ENCODE measurements around the gene MRGPRX2.

MRGPRX2 gene
- total RNA-seq, result 0 to 1.3 (median 0) reads per million in 17 experiments

DNA sequence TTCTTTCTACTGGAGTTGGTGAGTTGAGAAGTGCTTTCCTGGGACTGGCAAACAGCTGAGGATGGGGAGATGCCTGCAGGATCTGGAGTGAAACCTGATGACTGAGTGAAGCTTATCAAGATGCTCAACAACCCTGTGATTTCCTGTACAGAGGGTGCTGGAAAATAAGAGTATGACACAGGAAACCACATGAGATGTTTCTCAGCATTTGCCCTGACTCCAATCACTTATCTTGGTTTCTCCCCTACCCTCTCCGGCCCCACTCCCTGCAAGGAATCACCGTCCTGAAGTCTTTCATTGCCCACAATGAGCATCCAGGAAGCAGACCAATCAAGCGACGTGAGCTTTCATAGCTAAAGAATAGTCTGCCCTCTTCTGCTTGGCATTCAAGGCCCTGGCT, at the start of gene MRGPRX2:
MRGPRX2 (minus strand) TSS at position 89 of the 400 bp plus-strand sequence. CDS start 4,315 bp downstream, outside the sequence.
- no peak for DNase-seq

DNA sequence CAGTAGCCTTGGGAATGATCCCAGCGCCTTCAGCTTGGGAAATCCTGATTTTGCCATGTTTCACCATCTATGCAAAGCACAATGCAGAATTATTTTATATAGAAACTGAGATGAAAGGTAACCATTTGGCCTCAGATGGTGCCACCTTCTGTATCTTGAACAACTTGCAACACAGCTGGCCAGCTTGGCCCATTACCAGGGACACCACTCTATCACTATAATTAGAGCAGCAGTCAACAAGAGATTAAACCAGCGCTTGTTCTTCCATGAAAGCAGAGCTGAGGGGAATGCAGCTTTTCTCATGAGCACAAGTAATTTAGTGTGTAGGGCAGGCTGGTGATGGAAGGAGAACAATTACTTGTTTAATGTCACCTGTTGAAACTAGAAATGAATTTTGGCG, 49.8 kb upstream of the MRGPRX2 start:
- no peak for DNase-seq

DNA sequence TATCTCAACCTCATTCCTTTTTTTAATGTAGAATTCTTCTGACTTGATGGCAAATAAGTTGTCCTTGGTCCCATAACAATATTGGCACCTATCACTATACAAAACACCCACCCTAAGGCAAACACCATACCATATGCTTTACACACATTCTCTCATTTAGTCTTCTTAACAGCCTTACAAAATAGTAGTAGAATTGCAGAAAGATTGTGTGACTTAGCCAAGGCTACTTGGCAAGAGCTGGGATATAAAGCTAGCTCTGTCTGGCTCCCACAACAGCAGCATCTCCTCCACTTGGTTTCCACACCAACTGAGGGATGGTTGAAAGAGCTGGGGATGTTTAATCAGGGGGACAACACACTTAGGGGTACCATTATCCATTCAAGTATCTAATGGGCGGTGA, 46.6 kb upstream of the MRGPRX2 start:
- DNase-seq, result no peak

DNA sequence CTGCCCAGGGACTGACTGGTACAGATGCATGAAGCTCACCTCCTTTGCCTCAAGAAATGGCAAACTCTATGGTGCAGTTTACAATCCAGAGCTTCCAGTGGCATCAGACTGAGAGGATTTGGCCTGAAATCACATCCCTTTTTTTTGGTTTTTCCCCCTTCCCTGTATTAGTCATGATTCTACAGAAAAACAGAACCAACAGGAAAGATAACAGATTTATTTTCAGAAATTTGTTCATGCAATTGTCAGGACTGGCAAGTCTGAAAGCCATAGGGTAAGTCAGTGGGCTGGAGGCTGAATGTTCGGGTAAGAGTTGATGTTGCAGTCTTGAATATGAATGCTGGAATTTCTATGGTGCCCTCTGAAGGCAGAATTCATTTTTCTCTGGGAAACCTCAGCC, 44.5 kb upstream of the MRGPRX2 start:
- peak in 3 of 4 experiments; percentile 6 to 42 (median 20) for DNase-seq

DNA sequence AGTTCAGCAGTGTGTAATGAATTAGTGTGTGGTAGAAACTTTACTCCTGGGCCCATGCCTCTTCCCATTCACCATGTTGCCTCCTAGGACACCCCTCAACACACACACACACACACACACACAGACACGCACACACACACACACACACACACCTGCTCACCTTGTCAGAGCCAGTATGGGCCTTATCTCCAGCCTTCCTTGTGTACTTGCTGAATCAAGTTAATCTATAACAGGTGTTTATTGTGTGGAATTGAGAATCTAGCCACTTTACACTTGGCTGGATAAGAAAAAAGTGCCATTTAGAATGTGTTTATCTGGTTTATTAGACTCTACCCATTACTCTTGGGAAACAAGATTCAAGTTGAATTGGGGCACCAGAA, 42.0 kb upstream of the MRGPRX2 start:
- DNase-seq, result no peak

DNA sequence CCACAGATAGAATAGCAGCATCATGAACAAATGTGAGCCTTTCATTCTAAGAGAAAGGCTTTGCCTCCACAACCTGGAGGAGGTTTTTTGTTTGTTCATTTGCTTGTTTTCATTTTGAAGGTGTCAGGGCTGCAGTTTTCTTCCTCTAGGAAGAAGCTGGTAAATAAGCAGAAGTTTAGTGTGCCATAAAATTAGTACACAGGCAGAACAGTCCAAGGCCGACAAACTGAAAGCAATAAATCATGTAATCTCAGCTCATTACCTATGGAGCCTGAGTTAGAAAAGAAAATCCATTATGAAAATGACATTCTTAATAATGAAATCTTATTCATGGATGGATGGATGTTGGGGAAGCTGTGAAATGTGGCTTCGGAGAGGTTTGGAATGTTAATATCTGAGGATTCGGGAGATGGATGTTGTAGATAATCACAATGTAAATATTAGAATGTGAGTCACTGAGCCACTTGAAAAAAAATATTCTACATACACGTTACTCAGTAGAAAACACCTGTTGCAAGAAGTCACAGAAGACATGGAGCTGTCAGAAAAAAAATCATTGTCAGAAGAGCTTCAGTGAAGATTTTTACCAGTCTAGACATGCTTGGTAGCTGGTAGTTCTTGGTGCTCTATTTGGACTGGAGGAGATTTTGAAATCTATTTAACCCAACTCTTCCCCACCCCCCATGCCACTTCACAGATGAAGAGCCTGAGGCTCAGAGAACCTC, 41.4 kb upstream of the MRGPRX2 start:
- no peak for DNase-seq

DNA sequence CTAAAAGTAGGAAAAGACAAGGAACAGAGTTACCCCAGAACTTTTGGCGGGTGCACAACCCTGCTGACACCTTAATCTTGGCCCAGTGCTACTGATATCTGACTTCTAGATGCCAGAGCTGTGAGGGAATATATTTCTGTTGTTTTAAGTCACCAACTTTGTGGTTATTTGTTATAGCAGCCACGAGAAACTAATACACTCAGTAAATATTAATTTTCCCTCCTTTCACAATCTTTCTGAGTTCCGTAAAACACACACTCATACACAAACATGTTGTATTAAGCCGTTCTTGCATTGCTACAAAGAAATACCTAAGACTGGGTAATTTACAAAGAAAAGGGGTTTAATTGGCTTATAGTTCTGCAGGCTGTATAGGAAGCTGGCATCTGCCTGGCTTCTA, 40.4 kb upstream of the MRGPRX2 start:
- DNase-seq, result no peak

DNA sequence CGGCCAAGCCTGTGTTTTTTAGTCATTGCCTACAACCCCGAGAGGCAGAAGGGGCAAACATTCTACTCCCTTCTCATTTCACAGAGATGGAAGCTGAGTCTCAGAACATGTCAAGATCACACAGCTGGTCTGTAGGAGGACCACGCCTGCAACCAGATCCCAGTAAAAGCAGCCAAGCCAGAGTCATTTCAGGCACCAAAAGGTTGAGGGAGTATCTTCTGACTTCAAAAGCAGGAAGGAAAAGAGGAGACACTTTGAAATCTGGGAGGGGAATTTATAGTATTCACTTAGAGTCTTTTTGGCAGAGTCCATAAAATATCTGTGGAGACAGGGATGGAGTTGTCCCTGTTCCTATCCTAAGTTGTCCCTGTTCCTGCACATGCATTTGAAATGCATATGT, 38.6 kb upstream of the MRGPRX2 start:
- no peak for DNase-seq

DNA sequence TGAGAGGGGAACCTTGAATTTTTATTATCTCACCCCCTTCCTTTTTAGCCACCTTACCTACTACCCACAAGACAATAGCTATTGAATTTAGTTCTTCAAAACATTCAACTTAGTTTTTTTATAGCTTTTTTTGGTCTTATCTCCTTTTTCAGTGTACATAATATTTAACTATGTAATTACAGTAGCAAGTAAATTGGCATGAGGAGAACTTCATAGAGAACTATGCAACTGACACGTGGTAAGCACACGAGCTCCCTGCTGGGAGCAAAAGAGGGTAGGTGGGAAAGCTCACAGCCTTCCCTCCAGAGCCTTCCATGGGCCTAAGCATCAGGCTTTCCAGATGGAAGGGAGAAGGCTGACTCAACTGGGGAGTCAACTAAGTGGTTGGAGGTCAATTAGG, 34.3 kb upstream of the MRGPRX2 start:
- DNase-seq, result no peak

DNA sequence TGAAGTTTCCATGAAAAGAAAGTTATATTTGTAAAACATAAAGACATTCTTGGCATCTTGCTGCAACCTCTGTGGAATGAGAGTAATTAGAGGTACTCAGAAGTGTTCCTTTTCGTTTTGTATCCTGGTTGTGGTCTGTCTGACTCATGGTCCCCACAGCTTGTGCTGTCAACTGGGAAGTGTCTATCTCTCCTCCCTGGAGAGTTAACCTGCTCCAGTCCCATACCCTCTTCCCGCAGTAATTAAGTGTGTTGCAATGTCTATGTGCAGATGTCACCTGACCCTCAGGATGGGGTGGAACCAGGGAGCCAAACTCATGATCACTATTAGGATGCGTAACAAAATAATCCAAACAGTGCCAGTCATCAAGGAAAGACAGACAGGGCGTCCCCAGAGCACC, 33.5 kb upstream of the MRGPRX2 start:
- no peak for DNase-seq

DNA sequence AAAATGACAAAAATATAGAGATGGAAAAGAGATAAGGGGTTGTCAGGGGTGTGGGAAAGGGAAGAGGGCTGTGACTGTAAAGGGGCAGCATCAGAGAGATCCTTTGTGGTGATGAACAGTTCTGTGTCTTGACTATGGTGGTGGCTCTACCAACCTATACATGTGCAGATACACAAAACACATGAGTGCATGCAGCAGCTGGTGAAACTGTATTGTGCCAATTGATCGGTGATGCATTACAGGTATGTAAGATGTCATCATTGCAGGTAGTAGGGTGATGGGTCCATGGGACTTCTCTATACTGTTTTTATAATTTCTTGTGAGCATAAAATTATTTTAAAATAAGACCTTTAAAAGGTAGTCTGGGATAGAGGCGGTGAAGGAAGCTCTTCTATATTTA, 32.3 kb upstream of the MRGPRX2 start:
- DNase-seq, result no peak

DNA sequence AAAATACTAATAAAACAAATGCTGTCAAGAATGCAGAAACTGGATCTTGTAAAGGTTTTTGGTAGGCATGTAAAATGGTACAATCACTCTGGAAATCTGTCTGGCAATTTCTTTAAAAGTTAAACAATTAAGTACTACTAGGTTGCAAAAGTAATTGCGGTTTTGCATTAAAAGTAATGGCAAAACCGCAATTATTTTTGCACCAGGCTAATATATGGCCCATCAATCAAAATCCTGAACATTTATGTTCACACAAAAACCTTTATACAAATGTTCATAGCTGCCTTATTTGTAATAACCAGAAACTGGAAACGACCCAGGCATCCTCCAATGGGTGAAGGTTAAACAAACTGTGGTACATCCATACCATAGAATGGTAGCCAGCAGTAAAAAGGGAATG, 31.8 kb upstream of the MRGPRX2 start:
- DNase-seq, result no peak

DNA sequence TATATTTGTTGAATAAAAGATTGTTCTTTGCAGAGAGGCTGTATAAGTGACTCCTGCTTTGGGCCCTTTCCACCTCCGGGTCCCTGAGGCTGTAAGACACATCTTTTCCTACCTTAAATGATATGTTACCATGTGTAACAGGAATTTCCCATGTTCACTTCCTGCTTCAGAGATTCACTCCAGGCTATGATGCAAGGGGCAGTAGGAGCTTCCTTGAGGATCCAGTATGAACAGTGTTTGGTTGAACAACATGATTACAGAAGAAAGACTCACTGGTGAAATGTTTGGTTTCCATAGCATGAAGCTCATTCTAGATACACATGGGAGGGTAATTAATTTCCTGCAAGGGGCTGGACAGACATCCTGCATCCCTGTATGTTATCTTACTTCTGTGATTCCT, 30.8 kb upstream of the MRGPRX2 start:
- DNase-seq, result no peak

DNA sequence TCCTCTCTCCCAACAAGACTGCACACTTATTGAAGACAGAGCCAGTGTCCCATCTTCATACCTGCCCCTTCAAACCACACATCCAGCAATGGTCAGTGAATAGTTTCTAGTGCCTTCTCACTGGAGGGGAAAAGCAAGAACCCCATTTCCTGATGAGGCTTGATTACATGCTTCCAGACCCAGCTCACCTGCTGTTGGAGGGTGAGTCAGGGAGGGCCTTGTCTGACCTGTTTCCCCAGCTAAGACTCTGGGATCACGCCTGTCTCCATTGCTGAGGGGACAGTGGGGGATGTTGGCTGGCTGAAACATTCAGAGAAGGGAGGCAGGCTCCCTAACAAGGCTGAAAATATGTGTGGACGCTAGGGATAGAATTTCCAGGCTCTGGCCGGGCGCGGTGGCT, 28.9 kb upstream of the MRGPRX2 start:
- no peak for DNase-seq

DNA sequence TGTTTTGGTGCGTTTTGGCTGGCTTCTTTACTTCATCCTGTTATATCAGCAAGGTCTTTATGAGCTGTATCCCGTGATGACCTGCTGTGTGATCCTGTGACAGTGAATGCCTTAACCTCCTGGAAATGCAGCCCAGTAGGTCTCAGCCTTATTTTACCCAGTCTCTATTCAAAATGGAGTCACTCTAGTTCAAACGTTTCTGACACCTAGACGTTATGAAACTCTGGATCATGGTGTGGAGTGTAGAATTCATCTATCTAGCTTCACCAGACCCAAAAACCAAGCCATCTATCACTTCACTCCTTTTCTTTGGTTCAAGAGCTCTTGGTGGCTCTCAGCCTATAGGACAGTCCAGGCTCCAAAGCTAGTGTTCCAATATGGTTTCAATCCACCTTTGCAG, 28.3 kb upstream of the MRGPRX2 start:
- DNase-seq, result no peak

DNA sequence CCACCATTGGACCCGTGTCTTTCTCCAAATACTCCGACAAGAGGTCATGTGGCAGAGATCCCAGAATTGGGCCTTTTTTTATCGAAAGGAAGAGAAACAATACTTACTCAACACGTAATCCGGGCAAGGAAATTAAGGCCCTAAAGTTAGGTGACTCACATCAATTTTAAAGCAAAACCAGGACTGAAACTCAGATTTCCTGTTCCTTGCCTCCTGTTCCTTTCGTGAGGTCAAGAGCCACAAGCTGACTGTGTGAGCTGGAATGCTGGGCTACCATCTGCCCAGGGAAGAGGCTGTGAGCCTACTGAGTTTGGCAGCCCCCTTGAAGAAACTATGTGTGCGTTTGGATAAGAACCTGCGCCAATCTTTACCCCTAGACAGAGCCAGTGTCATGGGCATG, 27.1 kb upstream of the MRGPRX2 start:
- DNase-seq, result no peak

DNA sequence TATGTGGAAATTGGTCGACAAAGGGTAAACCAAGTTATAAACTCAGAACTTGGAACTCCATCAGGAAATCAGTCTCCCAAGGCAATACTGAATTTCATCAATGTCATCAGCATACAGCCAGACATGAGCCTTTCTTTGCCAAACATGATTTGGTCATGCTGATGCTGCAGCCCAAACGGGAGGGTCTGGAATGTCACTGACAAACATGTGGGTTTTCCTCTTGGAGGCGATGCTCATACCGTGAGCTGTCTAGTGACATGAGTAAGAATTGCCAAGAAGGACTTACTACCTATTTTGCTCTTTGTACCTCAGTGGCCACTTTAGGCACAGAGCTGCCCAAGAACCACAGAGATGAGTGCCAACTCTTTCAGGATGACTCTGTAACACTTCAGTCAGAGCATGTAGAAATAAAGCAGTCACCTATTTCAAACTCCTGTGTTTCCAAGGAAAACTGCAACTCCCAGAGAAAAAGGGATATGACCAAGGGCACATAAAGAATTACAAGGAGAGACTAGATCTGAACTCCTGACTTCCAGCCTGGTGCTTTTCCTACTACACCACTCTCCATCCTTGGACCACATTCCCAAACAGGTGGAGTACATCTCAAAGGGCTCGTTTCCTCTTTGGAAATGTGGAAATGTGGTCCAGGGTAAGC, 24.3 kb upstream of the MRGPRX2 start:
- DNase-seq, result no peak

DNA sequence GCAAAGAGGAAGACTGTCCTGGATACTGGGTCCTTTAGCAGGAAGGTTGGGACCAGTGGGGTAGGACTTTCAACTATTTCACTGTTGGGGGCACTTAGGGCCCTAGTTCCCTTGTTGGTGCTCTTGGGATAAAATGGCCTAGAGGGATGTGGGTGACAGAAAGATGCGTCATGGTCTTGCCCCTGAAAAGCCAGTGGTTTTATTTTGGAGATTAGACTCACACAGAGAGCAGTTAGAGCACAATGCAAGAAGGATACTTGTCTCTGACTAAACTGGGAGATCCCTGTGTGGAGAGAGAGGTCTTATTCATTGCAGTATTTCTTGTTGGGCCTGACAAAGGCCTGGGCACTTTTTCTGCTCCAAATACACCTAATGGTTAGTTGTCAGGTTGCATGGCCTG, 22.6 kb upstream of the MRGPRX2 start:
- no peak for DNase-seq

DNA sequence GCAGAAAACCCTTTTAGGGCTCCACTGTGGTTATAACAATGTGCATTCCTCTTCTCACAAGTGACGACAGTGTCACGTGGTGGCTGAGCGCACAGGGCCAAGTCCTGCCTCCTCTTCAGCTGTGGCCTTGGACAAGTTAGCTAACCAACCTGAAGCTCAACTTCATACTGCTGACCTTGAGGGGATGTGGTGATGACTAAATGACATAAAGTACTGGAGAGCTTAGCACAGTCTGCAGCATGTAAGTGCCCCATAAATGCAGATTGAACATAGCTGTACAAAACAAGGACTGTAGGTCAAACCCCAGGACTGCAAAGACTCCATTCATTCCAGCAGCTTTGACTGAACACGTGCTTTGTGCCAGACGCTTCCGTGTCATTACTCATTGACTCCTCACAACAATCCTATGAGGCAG, 20.1 kb upstream of the MRGPRX2 start:
- no peak for DNase-seq

DNA sequence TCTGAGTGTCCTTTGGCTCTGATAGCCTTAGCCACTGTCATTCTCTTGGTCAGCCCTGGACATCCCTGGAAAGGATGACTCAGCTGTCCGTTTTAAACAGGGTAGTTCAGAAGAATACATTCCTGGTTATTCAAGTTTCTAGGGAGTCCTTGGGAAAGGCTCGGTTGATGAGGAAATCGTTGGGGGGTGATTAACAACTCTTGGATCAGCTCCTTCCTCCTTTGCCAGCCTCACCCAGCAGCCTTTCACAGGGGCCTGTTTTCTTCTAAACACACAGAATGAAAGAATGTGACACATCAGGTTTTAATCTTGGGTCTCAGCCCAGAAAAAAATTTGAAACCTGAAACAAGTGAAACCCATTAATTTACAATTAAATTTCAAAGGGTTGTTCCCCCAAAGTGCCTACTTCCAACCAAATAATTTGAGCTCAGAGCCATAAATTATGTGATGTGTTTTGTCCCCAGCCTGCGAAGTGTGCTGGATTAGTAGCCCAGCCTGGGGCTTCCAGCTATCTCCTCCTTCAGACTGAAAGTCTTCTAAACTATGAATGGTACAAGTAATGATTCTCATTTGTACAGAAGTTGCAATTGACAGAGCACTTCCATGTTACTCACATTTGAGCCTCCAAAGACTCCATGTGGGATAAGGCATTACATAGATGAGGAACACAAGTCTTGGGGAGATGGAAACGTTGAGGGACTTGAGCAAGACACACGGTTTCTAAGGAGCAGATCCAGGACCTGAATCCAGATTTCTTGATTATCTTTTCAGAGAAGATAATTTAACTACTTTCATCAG, 19.3 kb upstream of the MRGPRX2 start:
- no peak for DNase-seq

DNA sequence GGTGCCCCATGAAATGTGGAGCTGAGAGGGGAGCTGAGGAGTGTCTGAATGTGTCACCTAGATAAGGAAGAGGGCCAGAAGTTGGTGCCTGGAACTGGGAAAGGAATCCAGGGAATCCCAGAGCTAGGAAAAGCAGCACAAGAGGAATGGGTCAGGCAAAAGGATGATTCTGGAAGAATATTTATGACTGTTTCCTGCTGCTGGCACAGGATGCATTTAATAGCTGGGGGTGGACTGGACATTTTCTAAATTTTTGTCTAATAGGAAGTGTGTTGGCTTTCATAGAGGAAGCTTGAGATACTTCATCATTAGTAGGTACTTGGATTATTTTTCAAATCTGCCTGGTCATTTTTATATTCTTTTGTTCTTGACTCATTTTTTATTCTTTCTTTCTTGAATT, 17.4 kb upstream of the MRGPRX2 start:
- no peak for DNase-seq

DNA sequence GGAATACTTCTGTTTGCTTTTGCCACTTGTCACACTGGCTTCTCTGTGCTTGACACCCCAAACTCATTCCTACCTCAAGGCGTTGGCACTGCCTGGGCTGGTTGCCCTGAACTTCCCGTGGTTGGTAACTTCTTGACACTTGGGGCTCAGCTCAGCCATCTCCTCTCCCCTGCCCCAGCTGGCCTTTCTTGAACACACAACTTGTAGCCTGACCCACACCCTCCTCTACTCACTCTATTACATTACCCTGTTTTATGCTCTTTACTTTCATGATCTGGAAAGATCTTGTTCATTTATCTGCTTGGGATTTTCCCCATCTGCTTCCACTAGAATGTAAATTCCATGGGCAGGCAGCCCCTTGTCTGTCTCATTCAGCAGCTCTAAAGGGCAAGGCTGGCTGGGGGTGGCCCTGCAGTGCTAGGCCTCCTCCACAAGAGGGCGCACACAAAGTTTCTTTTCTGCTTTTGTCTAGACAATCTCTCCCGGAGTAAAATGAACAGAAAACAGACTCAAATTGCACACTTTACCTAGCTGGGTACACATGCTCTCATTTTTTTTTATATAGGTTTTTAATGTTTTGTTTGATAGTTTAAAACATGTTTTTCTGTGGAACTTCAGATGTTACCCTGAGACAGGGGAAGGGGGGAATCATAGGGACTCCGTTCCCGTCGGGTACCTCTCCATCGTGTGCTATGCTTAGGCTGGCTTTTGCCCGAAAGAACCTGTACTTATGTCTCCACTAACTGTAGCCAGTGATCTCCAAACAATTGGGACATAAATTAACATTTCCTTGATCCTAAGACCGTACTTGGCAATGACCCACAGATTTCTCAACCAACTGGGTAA, 16.4 kb upstream of the MRGPRX2 start:
- DNase-seq, result peak; percentile 54 to 80 (median 68)

DNA sequence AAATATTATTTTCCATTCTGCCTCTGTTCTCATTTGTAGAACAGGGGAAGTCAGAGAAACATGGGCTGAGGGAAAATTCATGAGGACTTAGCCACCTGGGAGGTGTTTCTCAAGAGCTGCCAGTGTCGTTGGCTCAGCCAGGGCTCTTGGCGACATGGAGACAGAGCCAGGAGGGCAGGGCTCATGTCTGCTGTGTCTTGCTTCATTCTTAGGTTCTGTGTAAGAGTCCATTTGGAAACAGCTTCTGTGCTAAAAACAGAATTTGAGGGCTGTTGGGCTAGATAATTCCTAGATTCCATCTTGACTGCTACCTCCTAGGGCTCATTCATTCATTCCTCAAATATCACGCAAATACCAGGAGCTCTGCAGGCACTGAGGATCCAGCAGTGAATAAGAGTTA, 15.1 kb upstream of the MRGPRX2 start:
- DNase-seq, result no peak

Measured in suppressor macrophage (primary cell).